GM18511 (cell line): ENCODE measurements around the gene PERP.

ENCODE experiments used
- ATAC-seq: cut with Tn5 transposase; IDR thresholded peaks from one replicate; pipeline ENCODE4 v1.9.1; 2021; ENCODE audit warnings: mild to moderate bottlenecking, moderate library complexity; ENCODE audit not compliant: unreplicated experiment

Gene PERP

DNA sequence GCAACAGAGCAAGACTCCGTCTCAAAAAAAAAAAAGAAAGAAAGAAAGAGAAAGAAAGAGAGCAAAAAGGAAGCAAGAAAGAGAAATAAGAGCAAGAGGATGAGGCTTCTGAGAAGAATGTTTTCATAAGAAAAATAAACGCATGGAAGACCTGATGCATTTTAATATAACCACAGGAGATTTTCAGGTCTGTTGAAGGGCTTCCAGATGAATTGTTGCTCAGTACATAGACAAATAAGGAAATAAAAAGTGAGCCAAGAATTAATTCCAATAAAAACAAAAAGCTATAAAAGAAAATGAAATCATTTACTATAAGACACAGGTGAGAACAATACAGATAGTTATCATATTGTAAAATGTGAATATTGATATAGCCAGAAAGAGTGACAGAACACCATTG is 43.5 kb downstream of the PERP start:
- no peak for ATAC-seq

GRCh38 chr6:138054982-138055381 is 52.2 kb downstream of the PERP start:
- no peak for ATAC-seq

DNA sequence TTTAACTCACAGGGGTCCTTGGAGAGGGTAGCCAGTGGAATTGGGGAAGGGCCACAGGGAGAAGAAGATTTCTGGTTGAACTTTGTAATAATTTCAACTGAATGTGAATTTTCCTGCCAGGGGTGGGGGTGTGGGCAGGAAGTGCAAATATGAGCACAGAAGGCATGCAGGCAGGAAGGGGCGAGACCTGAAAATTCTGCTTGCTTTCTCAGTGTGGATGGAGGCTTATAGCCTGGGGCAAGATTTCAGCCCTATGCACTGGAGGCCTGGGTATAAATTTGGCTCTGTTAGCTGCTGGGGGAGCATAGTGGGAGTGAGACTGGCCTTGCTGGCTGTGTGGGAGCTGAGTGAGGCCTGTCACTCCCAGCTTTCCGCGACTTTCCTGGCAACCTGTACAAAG is 54.4 kb downstream of the PERP start:
- no peak for ATAC-seq

GRCh38 chr6:138044972-138045371 is 62.2 kb downstream of the PERP start:
- ATAC-seq, result no peak

DNA sequence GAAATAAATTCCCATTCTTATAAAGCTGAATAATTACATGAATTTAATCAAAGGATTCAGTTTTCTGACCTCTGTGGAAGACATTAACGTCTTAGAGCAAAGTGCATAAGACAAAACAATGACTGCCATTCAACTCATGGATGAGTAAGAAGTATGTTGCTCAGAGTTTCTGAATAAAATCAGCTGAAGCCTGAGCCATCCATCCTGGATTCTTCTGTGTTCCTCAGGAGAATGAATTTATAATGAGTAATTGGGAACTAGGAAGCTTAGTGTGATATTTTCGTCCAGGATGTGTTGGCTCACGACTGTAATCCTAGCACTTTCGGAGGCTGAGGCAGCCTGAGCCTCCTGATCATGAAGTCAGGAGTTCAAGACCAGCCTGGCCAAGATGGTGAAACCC is 62.8 kb downstream of the PERP start:
- ATAC-seq, result no peak
